ENCODE measurements around the gene DDX23. TPM values are rescaled to one million over a fixed set of nuclear protein-coding genes. Genes with fewer than 3 reads are reported as not detected.

Gene DDX23
- 10 to 100 TPM; 24.4 to 39.6 (median 31.8) TPM for total RNA-seq
- long read RNA-seq, partial matches to known transcripts: 1 of 5 reads
- long read RNA-seq, other reads (novel, unspliced or antisense): 2 of 5 reads

DNA sequence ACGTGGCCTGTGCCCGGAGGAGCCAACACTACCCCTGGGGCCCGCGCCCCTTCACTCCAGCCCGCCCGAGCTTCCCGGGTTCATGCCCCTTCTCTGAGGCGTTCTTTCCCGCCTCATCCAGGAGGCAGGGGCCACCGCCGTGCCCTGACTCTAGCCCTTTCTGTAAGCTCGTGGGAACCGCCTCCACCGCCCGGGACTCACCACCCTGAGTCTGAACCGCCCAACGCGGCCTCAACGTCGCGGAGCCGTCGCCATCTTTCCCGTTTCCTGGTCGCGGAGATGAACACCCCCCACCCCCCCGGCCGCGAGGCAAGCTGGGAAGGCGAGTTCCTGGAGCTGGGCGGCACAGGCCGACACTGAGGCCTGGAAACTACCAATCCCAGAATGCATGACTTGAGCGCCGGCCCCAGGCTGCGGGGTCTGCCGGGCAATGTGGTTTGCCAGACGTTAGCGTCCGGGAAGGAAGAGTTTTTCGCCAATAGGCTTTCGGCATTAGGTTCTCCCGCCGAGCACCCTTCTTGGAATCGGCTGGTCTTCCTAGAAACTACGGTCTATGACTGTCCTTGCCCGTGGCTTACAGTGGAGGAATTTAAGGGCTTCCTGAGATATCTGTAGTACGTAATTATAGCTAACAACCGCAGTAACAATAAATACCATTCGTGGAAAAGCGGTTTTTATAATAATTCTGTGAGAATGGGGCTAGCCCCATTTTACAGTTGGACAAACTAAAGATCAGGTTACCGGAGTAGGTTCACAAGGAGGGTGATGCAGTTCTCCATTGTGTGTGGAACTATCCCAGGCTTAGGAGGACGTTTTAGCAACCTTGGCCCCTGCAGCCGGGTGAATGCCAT lies at the start of gene DDX23:
Gene DDX23, minus strand, starts transcription at position 281 of the 851 bp plus-strand sequence. CDS start 6,381 bp downstream, outside the sequence.
- TF ChIP-seq CTCF (IDR thresholded peaks at IDR 0.05) (no peak), POLR2A (IDR thresholded peaks at IDR 0.05) (peak; percentile 45)
- Histone ChIP-seq H3K4me3 (peak within 1 kb of the TSS; percentile 87 to 99 (median 99)), H3K9me3 (no peaks in the 10 kb centered on the region), H3K4me1 (peaks cover 0 to 12% (median 5%) of the 10 kb centered on the region in 4 donors), H3K36me3 (peaks cover 0 to under 1% (median 0%) of the 10 kb centered on the region in 4 donors), H3K27me3 (no peaks in the 10 kb centered on the region), H3K27ac (peak within 1 kb of the TSS; percentile 72 to 80 (median 74))
- ATAC-seq (peak; percentile 91 to 99 (median 98)), DNase-seq (peak; percentile 93 to 96 (median 95))
- intact Hi-C loops (cut with DNase I): loop anchor here (10.0 kb wide), 1 partner anchor 83 kb away; no protein-coding TSS in a partner anchor
- 0% methylated on average over 19 of the region's 53 CpGs for WGBS (ENCODE audit: insufficient coverage, low coverage, low lambda C conversion rate, missing lambda C conversion rate)

- Histone ChIP-seq H3K9me3 (no peaks in the 10 kb centered on the region), H3K4me1 (peaks cover 0 to 4% (median 0%) of the 10 kb centered on the region in 4 donors), H3K36me3 (no peaks in the 10 kb centered on the region), H3K4me3 (no peak overlapping the region), H3K27me3 (no peaks in the 10 kb centered on the region), H3K27ac (no peak overlapping the region)
- 87% methylated on average over 2 of the region's 2 CpGs for WGBS (ENCODE audit: insufficient coverage, low coverage, low lambda C conversion rate, missing lambda C conversion rate)
- ATAC-seq: no peak
- intact Hi-C loops (cut with DNase I): no loop called here
- DNase-seq: no peak
- TF ChIP-seq CTCF (IDR thresholded peaks at IDR 0.05) (no peak), POLR2A (IDR thresholded peaks at IDR 0.05) (no peak)
These were observed 49.3 kb upstream of the DDX23 start for GRCh38 chr12:48901278-48901677.

GRCh38 chr12:48899651-48900050 lies 47.7 kb upstream of the DDX23 start:
- Histone ChIP-seq H3K9me3 (no peaks in the 10 kb centered on the region), H3K27ac (no peak overlapping the region), H3K36me3 (no peaks in the 10 kb centered on the region), H3K4me1 (peaks cover 0 to 4% (median 0%) of the 10 kb centered on the region in 4 donors), H3K4me3 (no peak overlapping the region), H3K27me3 (no peaks in the 10 kb centered on the region)
- intact Hi-C loops (cut with DNase I): no loop called here
- ATAC-seq: no peak
- DNase-seq: no peak
- TF ChIP-seq CTCF (IDR thresholded peaks at IDR 0.05) (no peak), POLR2A (IDR thresholded peaks at IDR 0.05) (no peak)
- 45% methylated on average over 2 of the region's 2 CpGs for WGBS (ENCODE audit: insufficient coverage, low coverage, low lambda C conversion rate, missing lambda C conversion rate)

GRCh38 chr12:48894271-48894670 lies 42.3 kb upstream of the DDX23 start:
- WGBS (ENCODE audit: insufficient coverage, low coverage, low lambda C conversion rate, missing lambda C conversion rate): 60% methylated on average over 1 of the region's 1 CpG
- DNase-seq (no peak), ATAC-seq (no peak)
- H3K4me3 ChIP-seq: no peak overlapping the region
- intact Hi-C loops (cut with DNase I): loop anchor here in 1 of 2 donors (5.0 kb wide), 1 partner anchor 37 kb away; no protein-coding TSS in a partner anchor
- no peaks in the 10 kb centered on the region for H3K36me3 ChIP-seq
- H3K9me3 ChIP-seq: no peaks in the 10 kb centered on the region
- H3K27ac ChIP-seq: no peak overlapping the region
- H3K27me3 ChIP-seq: no peaks in the 10 kb centered on the region
- peaks cover 0 to 8% (median 2%) of the 10 kb centered on the region in 4 donors for H3K4me1 ChIP-seq
- TF ChIP-seq POLR2A (IDR thresholded peaks at IDR 0.05) (no peak), CTCF (IDR thresholded peaks at IDR 0.05) (no peak)

Data from right lobe of liver (tissue), 6 donors.